Measurements from ENCODE around the gene PTGDR2. TPM values are rescaled to one million over a fixed set of nuclear protein-coding genes. Genes with fewer than 3 reads are reported as not detected.

PTGDR2 gene
- total and polyA plus RNA-seq, 2 donors (not counting 1 experiment from before 2014, with no cell fraction given): 0.33 to 2.4 TPM

GRCh38 chr11:60864856-60865513, 9.2 kb upstream of the PTGDR2 start:
- H3K27me3 ChIP-seq (ENCODE audit: control insufficient read depth, insufficient read depth, low read length): peaks cover 2% of the 10 kb centered on the region
- no peaks in the 10 kb centered on the region for H3K9me3 ChIP-seq (ENCODE audit: control insufficient read depth, insufficient read depth, low read depth, low read length)
- H3K4me2 ChIP-seq (ENCODE audit: extremely low read depth, insufficient read depth, low read length): no peak overlapping the region
- no peaks in the 10 kb centered on the region for H3K36me3 ChIP-seq (ENCODE audit: control insufficient read depth, insufficient read depth, low read length)
- no peak for DNase-seq (ENCODE audit: low read depth in 2 of 2)
- H3K79me2 ChIP-seq (ENCODE audit: control insufficient read depth, insufficient read depth, low read length): no peaks in the 10 kb centered on the region
- no peak overlapping the region for H3K4me3 ChIP-seq (replicated peaks in 1 of 4; ENCODE audit: control extremely low read depth in 1 of 4, insufficient read depth in 1 of 4, low read depth in 3 of 4, low read length in 4 of 4)
- H2AFZ ChIP-seq (ENCODE audit: low read length): no peak overlapping the region
- no peak overlapping the region for H3K9ac ChIP-seq (ENCODE audit: insufficient read depth, low read length)
- H3K27ac ChIP-seq (ENCODE audit: insufficient read depth, low read length): no peak overlapping the region
- no peaks in the 10 kb centered on the region for H3K4me1 ChIP-seq (ENCODE audit: control insufficient read depth, extremely low read depth, insufficient read depth, low read length)
- TF ChIP-seq EZH2 (IDR thresholded peaks at IDR 0.05; ENCODE audit: low read length, missing control alignments) (no peak), CTCF (conservative IDR thresholded peaks at IDR 0.05 in 1 of 2, IDR thresholded peaks at IDR 0.05 in 1 of 2; ENCODE audit: low read depth in 1 of 2, low read length in 2 of 2) (no peak)
- no peaks in the 10 kb centered on the region for H4K20me1 ChIP-seq (ENCODE audit: control insufficient read depth, extremely low read depth, insufficient read depth, low read length)

GRCh38 chr11:60863550-60864521, 8.1 kb upstream of the PTGDR2 start:
- no peak overlapping the region for H3K4me2 ChIP-seq (ENCODE audit: extremely low read depth, insufficient read depth, low read length)
- no peak for DNase-seq (ENCODE audit: low read depth in 2 of 2)
- no peak for TF ChIP-seq CTCF (conservative IDR thresholded peaks at IDR 0.05 in 1 of 2, IDR thresholded peaks at IDR 0.05 in 1 of 2; ENCODE audit: low read depth in 1 of 2, low read length in 2 of 2)
- TF ChIP-seq EZH2 (IDR thresholded peaks at IDR 0.05; ENCODE audit: low read length, missing control alignments): no peak
- H2AFZ ChIP-seq (ENCODE audit: low read length): no peak overlapping the region
- H3K79me2 ChIP-seq (ENCODE audit: control insufficient read depth, insufficient read depth, low read length): no peaks in the 10 kb centered on the region
- H3K9ac ChIP-seq (ENCODE audit: insufficient read depth, low read length): no peak overlapping the region
- no peaks in the 10 kb centered on the region for H3K9me3 ChIP-seq (ENCODE audit: control insufficient read depth, insufficient read depth, low read depth, low read length)
- H4K20me1 ChIP-seq (ENCODE audit: control insufficient read depth, extremely low read depth, insufficient read depth, low read length): no peaks in the 10 kb centered on the region
- H3K4me1 ChIP-seq (ENCODE audit: control insufficient read depth, extremely low read depth, insufficient read depth, low read length): no peaks in the 10 kb centered on the region
- no peak overlapping the region for H3K4me3 ChIP-seq (replicated peaks in 1 of 4; ENCODE audit: control extremely low read depth in 1 of 4, insufficient read depth in 1 of 4, low read depth in 3 of 4, low read length in 4 of 4)
- no peaks in the 10 kb centered on the region for H3K36me3 ChIP-seq (ENCODE audit: control insufficient read depth, insufficient read depth, low read length)
- H3K27ac ChIP-seq (ENCODE audit: insufficient read depth, low read length): no peak overlapping the region
- H3K27me3 ChIP-seq (ENCODE audit: control insufficient read depth, insufficient read depth, low read length): peaks cover 2% of the 10 kb centered on the region

DNA sequence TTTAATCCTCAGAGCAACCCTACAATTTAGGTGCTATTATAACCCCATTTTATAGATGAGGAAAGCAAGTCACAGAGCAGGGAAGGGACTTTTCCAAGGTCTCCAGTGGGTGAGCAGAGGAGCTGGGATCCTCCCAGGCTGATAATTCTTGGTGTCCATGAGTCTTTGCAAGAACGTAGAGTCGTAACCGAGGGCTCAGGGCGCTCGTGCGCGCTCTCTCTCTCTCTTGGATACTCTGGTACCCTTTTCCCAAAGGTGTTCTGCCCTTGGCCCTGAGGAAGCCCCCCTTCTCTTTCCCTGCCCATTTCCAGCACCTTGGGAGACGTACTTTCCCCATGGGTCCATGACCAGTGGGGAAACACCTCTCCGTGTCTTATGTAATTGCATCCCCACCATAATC, 6.4 kb upstream of the PTGDR2 start:
- TF ChIP-seq EZH2 (IDR thresholded peaks at IDR 0.05; ENCODE audit: low read length, missing control alignments) (no peak), CTCF (conservative IDR thresholded peaks at IDR 0.05 in 1 of 2, IDR thresholded peaks at IDR 0.05 in 1 of 2; ENCODE audit: low read depth in 1 of 2, low read length in 2 of 2) (no peak)
- DNase-seq (ENCODE audit: low read depth in 2 of 2): no peak

More for the DNA sequence above, 6.4 kb upstream of the PTGDR2 start:
- Histone ChIP-seq H2AFZ (ENCODE audit: low read length) (no peak overlapping the region), H3K4me2 (ENCODE audit: extremely low read depth, insufficient read depth, low read length) (no peak overlapping the region), H3K79me2 (ENCODE audit: control insufficient read depth, insufficient read depth, low read length) (no peaks in the 10 kb centered on the region), H3K9me3 (ENCODE audit: control insufficient read depth, insufficient read depth, low read depth, low read length) (no peaks in the 10 kb centered on the region), H3K27ac (ENCODE audit: insufficient read depth, low read length) (no peak overlapping the region), H3K4me1 (ENCODE audit: control insufficient read depth, extremely low read depth, insufficient read depth, low read length) (no peaks in the 10 kb centered on the region), H4K20me1 (ENCODE audit: control insufficient read depth, extremely low read depth, insufficient read depth, low read length) (no peaks in the 10 kb centered on the region), H3K27me3 (ENCODE audit: control insufficient read depth, insufficient read depth, low read length) (peaks cover 2% of the 10 kb centered on the region), H3K9ac (ENCODE audit: insufficient read depth, low read length) (no peak overlapping the region), H3K4me3 (replicated peaks in 1 of 4; ENCODE audit: control extremely low read depth in 1 of 4, insufficient read depth in 1 of 4, low read depth in 3 of 4, low read length in 4 of 4) (no peak overlapping the region), H3K36me3 (ENCODE audit: control insufficient read depth, insufficient read depth, low read length) (no peaks in the 10 kb centered on the region)

All from fibroblast of lung (primary cell).